Measurements from ENCODE around the gene GLB1L2.

GLB1L2 gene

DNA sequence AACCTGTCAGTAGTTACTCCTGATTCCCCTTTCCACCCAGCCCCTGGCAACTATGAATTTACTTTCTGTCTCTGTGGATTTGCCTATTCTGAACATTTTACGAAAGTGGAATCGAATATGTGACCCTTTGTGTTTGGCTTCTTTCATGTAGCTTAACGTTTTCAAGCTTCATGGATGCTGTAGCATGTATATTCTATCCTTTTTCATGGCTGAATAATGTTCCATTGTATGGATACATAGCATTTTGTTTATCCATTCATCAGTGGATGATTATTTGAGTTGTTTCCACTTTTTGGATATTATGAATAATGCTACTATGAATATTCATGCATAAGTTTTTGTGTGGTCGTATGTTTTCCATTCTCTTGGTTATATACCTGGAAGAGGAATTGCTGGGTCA, 9.2 kb upstream of the GLB1L2 start:
- ChIA-PET POLR2A (ENCODE audit: low non-redundant PET) (no interaction called here), CTCF (interaction anchor here (0.7 kb wide), 1 partner anchor 152 kb away, joined by 3 read pairs; no protein-coding TSS in a partner anchor)
- TF ChIP-seq CTCF (conservative IDR thresholded peaks at IDR 0.05; ENCODE audit: low read depth): no peak
- no peak overlapping the region for H3K27ac ChIP-seq
- DNase-seq (ENCODE audit: low spot score): no peak

GRCh38 chr11:134328433-134328832, 3.4 kb upstream of the GLB1L2 start:
- no peak for DNase-seq (ENCODE audit: low spot score)
- H3K27ac ChIP-seq: no peak overlapping the region
- CTCF ChIA-PET: interaction anchor here (0.8 kb wide), 1 partner anchor 67 kb away, joined by 4 read pairs; no protein-coding TSS in a partner anchor

GRCh38 chr11:134330611-134331353, 1.0 kb upstream of the GLB1L2 start:
- ChIA-PET POLR2A (ENCODE audit: low non-redundant PET) (no interaction called here), CTCF (no interaction called here)
- H3K27ac ChIP-seq: no peak overlapping the region
- no peak for TF ChIP-seq CTCF (conservative IDR thresholded peaks at IDR 0.05; ENCODE audit: low read depth)
- DNase-seq (ENCODE audit: low spot score): no peak

More at GRCh38 chr11:134328433-134328832, 3.4 kb upstream of the GLB1L2 start:
- POLR2A ChIA-PET (ENCODE audit: low non-redundant PET): no interaction called here
- no peak for TF ChIP-seq CTCF (conservative IDR thresholded peaks at IDR 0.05; ENCODE audit: low read depth)

- DNase-seq (ENCODE audit: low spot score): no peak
- ChIA-PET CTCF (interaction anchor here (0.6 to 0.9 kb wide), 2 partner anchors 37 to 57 kb away, joined by 3 read pairs; no protein-coding TSS in a partner anchor), POLR2A (ENCODE audit: low non-redundant PET) (interaction anchor here (0.7 kb wide), 1 partner anchor 68 kb away, joined by 3 read pairs; no protein-coding TSS in a partner anchor)
- no peak overlapping the region for H3K27ac ChIP-seq
- no peak for TF ChIP-seq CTCF (conservative IDR thresholded peaks at IDR 0.05; ENCODE audit: low read depth)
Observed at GRCh38 chr11:134332189-134332631, 422 bp downstream of the GLB1L2 start.

DNA sequence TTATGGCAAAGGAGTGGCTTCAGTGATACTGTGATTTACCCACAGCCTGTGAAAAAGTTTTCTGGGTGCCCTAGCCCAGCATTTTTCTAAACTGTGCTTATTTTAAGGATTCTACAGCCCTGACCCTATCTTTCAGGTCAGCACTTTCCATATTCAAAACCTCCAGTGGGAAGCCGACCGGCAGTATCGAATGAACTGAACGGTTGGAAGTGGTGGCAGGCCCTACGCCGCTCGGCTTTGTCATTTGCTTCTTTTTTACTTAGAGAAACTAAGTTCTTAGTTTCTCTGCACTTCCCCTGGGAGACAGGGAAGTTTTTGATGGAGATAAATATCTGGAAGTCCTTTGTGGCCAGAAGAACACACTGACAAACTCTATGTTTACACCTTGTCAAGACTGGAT, 994 bp downstream of the GLB1L2 start:
- CTCF ChIA-PET: no interaction called here
- POLR2A ChIA-PET (ENCODE audit: low non-redundant PET): interaction anchor here (0.7 kb wide), 1 partner anchor 68 kb away, joined by 3 read pairs; no protein-coding TSS in a partner anchor
- no peak for TF ChIP-seq CTCF (conservative IDR thresholded peaks at IDR 0.05; ENCODE audit: low read depth)
- no peak overlapping the region for H3K27ac ChIP-seq
- no peak for DNase-seq (ENCODE audit: low spot score)

- ChIA-PET POLR2A (ENCODE audit: low non-redundant PET) (no interaction called here), CTCF (interaction anchor here (0.6 kb wide), 1 partner anchor 19 kb away, joined by 3 read pairs; no protein-coding TSS in a partner anchor)
- TF ChIP-seq CTCF (conservative IDR thresholded peaks at IDR 0.05; ENCODE audit: low read depth): no peak
- no peak for DNase-seq (ENCODE audit: low spot score)
- no peak overlapping the region for H3K27ac ChIP-seq
Observed at GRCh38 chr11:134333312-134333711, 1.5 kb downstream of the GLB1L2 start.
